Frontal cortex (tissue), 4 donors: ENCODE data around the gene YWHAQ. TPM values are rescaled to one million over a fixed set of nuclear protein-coding genes. Genes with fewer than 3 reads are reported as not detected.

ENCODE experiments used
- DNase-seq, 2 donors: peaks; one replicate each; pipeline ENCODE4 v3.0.0; 2012; ENCODE audit warnings: low spot score in 2 of 2
- FAIRE-seq: peaks from 2 replicates; lab custom pipeline; 2012; peaks lifted over from hg19 to GRCh38; lab: Jason Lieb, UNC
- total RNA-seq: library from RNA; depleted of rRNA; stranded (reverse); fragments of >200 nt; gene quantifications from one replicate; pipeline ENCODE4 v1.2.3, GENCODE V29; 2014
- donor health status: control.
- donor health status: control.
- donor health status: control.

Gene YWHAQ
- total RNA-seq, 1 donor from 2014 or later, result 701 TPM

- FAIRE-seq (no peak), DNase-seq (no peak)
These were observed 25.5 kb upstream of the YWHAQ start for GRCh38 chr2:9656270-9656766.

DNA sequence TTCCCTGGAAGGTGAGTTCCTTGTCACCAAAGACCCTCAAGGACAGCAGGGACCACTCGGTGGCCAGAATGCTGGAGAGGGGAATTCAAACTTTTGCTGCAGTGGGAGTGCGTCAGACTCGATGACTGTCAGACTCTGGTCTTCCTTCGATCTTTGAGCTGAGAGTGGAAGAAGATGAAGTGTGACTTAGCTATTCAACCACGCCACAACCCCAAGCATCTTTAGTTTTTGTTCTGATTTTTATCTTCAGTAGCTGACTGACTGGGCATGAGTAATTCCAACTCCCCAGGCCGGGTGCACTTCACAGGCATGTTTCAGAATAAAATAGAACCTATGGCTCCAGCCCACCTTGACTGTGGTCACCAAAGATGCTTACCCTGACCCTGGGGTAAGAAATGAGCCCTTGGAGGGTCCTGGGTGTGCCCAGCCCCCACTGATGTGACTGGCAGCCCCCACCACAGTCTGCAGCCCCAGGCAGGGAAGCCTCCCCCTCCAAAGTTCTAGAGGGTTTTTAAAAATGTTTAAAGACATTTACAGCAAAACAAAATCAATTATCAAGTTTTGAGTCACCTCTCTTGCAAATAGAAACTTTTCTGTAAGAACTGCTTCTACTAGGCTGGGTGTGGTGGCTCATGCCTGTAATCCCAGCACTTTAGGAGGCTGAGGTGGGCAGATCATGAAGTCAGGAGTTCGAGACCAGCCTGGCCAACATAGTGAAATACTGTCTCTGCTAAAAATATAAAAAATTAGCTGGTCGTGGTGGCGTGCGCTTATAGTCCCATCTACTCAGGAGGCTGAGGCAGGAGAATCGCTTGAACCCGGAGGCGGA is 24.9 kb upstream of the YWHAQ start:
- DNase-seq, result no peak
- no peak for FAIRE-seq

- no peak for FAIRE-seq
- DNase-seq, result no peak
These were observed 23.8 kb upstream of the YWHAQ start for GRCh38 chr2:9654452-9655100.

DNA sequence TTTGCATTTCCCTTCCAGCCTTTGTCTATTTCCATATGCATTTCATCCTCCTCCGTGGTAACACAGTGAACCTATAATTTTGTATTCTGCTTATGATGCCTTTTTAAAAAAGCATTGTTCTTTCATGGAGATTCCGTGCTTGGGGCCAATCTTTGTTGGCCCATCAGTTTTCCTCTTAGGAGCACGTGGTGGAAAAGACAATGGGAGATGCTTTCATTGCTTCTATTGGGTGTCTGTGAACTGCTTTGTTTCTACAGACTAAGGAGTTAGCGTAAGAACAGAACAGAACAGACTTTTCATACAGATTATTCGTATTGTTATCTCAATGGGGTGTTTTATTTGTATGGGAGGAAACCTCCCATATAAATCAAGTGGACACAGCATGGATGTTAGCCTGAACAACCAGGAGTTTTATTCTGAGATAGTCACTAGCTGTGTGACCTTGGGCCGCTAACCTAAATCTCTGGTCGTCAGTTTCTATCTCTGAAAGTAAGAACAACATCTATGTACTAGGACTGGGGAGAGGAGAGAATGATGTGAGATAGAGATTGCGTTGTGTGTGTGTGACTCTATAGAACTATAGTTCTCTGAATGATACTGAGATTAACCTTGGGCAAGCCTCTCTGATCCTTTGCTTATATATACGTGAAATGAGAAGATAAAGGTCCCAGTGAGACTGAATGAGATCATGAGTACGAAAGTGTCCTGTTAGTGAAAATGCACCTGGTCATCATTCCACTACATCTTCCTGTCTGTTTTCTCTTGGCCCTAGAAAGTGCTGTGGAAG is 22.9 kb upstream of the YWHAQ start:
- FAIRE-seq (no peak), DNase-seq (peak in 1 of 2 donors; percentile 54)

DNA sequence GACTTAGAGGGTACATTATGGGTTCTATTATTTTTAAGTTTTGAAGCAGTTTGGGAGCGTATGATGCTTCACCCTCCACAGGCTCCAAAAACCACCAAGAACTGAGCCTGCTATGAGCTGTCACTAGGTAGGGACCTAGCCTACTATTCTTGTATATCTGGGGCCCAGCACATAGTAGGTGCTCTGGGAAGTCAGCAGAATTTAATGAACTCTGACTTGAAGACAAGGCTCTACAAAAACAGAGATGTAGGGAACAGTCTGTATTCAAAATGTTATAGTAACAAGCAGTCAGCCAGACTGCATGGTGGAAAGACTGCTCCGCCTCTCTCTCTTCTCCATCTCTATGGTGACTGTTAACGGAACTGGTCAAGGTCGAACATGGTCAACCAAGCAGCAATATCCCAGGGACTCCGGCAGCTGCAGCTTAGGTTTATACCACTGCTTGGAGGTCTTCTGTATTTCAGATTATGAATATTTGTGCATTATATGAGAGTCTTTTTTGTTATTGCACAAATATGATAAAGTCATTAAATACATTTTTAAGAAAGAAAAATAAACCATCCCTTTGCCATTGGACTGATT is 22.2 kb upstream of the YWHAQ start:
- DNase-seq (no peak), FAIRE-seq (no peak)

DNA sequence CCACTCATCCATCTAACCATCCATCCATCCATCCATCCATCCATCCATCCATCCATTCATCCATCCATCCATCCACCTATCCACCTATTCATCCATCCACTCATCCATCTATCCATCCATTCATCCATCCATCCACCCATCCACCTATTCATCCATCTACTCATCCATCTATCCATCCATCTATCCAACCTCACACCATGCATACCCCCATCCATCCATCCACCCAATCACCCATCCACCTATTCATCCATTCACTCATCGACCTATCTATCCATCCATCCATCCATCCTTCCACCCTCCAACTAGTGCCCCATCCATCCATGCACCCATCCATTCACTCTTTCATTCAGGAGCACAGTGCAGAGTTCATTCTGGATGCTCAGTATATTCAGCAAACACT is 21.5 kb upstream of the YWHAQ start:
- DNase-seq (no peak), FAIRE-seq (no peak)

DNA sequence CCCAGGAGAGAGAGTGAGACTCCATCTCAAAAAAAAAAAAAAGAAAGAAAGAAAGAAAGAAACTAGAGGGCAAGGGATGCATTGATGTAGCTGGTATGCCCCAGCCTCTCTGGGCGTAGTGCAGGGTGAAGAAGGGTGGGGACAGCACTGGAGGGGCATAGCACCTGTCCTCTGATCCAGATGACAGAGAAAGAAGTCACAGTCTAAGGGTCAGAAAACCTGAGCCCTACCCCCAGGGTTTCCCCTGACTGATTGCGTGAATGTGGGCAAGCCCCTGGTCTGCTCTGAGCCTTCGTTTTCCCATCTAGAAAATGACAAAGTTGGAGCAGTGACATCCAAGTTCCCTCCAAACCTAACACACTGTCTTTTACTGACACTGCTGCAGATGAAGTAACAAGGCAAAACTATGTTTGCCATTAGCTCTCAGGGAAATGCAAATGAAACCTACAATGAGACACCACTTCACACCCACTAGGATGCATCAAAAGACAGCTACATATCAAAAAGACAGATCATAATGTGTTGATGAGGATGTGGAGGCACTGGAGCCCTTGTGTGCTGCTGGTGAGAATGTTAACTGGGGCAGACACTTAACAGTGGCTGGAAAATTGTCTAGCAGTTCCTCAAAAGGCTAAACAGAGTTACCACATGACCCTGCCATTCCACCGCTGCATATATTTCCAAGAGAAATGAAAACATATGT is 19.5 kb upstream of the YWHAQ start:
- no peak for DNase-seq
- FAIRE-seq, result no peak

DNA sequence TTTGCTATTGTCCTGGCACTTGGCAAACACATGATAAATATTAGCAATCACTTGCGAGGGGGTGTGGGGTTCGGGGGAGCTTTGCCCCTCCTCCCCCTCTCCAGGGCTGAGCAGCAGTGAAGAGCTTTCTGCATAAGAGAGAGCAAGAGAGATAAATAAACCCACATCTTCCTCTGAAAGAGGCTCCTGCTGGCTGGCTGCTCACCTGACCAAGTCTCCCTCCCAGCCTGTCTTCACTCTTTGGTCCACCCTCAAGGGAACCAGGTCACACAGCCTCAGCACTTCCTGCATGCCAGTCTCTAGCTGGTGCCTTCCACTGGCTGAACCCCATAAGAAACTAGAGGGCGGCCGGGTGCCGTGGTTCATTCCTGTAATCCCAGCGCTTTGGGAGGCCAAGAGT is 18.5 kb upstream of the YWHAQ start:
- FAIRE-seq (no peak), DNase-seq (no peak)

DNA sequence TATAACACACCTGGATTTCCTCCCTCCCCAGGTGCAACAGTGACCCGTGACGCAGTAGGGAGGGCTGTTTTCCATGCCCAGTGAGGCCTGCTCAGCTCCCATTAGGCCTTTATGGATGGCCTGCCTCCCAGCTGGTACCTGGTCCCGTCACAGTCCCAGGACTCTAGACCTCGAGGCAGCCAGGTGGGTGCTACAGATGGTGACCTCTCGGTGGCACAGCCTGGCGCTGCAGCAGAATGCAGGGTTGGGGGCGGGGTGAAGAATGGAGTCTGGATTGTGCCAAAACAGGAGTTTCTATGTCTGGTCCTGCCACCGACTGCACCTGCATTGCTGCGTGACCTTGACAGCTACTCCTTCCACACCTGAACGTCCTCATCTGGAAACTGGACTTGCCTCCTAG is 18.0 kb upstream of the YWHAQ start:
- DNase-seq (no peak), FAIRE-seq (no peak)

DNA sequence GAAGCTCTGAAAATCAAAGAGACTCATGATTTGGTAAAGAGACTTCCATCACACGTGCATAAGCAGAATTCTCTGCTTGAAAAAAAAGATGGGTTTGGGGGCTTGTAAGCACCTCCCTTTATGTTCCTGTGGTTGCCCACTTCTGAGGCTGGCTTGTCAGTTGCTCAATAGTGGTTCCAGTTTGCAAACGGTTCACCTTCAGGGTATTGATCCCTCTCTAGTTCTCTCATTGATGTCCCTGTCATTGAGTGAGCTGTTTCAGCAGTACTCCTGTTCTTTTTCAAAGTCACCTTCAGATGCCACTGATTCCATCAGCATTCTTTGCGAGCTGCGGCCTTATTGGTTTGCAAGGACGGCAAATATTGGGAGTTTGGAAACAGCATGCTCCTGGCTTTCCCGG is 17.1 kb upstream of the YWHAQ start:
- FAIRE-seq, result no peak
- no peak for DNase-seq

GRCh38 chr2:9646196-9647030 is 15.6 kb upstream of the YWHAQ start:
- DNase-seq (no peak), FAIRE-seq (no peak)

DNA sequence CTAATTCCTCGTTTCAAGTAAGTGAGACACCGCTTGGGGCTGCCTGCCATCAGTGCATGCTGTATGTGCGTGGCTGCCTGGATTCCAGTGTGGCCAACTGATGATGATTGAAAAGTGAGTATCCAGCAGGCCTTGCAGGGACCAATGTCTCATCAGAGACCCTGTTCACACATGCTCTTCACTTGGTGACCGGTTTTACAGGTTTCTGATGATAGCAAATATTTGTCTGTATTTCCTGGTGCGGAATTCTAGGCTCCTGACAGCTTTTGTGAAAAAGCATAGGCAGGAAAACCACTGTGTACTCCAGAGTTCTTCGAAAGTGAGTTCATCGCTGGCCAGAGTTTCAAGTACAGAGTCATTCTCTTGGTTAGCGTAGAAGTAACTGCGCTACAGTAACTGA is 13.8 kb upstream of the YWHAQ start:
- FAIRE-seq, result no peak
- DNase-seq, result no peak

- FAIRE-seq (no peak), DNase-seq (no peak)
These were observed 13.2 kb upstream of the YWHAQ start for GRCh38 chr2:9644021-9644420.

DNA sequence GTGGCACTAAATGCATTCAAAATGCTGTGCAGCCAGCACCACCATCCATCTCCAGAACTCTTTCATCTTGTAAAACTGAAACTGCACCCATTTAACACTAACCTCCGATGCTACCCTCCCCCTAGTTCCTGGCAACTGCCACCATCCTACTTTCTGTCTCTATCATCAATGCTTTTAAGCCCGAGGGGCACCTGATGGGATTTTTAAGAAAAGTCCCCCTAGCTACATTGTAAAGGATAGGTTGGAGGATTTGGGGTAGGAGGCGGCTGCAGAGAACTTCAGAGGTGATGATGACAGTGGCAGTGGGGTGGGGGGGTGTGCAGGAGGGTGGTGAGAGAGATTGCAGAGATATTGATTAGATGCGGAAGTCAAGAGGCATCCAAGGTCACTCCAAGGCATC is 10.8 kb upstream of the YWHAQ start:
- DNase-seq (no peak), FAIRE-seq (no peak)

DNA sequence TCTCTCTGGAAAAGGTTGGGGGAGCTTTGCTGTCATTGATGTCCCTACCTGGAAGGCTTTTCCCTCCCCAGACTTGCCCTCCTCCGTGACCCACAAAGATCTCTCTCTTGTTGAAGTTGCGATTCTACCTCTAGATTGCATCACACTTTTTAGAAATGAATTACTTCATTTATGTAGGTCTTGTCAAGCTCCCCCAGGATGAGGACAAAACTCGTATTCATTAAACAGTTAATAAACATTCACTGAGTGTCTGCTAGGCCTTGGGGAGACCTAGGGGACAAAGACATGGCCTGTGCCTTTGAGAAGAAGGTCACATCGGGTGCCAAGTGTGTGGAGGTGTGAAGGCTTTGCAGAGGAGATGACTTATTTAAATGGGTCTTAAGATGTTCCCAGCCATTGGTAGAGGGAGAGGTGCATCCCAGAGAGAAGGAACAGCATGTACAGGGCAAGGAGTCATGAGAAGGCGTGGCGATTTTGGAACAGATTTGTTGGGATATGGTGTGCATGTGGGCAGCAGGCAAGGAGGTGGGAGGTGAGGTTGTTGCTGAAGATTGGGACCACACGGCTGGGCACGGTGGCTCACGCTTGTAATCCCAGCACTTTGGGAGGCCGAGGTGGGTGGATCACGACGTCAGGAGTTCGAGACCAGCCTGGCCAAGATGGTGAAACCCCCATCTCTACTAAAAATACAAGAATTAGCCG is 9.8 kb upstream of the YWHAQ start:
- DNase-seq, result no peak
- FAIRE-seq, result no peak

- no peak for DNase-seq
- no peak for FAIRE-seq
These were observed 9.0 kb upstream of the YWHAQ start for GRCh38 chr2:9639740-9640343.

- FAIRE-seq (no peak), DNase-seq (no peak)
These were observed 8.3 kb upstream of the YWHAQ start for GRCh38 chr2:9639000-9639602.
